ENCODE results near the gene ABHD4. TPM values are rescaled to one million over a fixed set of nuclear protein-coding genes. Genes with fewer than 3 reads are reported as not detected.

ABHD4 gene
- total and polyA plus RNA-seq, 10 of the 15 experiments (the other 5 are each of a cell fraction or from before 2014, with no cell fraction given) = 5.4 to 28.7 (median 10.8) TPM

DNA sequence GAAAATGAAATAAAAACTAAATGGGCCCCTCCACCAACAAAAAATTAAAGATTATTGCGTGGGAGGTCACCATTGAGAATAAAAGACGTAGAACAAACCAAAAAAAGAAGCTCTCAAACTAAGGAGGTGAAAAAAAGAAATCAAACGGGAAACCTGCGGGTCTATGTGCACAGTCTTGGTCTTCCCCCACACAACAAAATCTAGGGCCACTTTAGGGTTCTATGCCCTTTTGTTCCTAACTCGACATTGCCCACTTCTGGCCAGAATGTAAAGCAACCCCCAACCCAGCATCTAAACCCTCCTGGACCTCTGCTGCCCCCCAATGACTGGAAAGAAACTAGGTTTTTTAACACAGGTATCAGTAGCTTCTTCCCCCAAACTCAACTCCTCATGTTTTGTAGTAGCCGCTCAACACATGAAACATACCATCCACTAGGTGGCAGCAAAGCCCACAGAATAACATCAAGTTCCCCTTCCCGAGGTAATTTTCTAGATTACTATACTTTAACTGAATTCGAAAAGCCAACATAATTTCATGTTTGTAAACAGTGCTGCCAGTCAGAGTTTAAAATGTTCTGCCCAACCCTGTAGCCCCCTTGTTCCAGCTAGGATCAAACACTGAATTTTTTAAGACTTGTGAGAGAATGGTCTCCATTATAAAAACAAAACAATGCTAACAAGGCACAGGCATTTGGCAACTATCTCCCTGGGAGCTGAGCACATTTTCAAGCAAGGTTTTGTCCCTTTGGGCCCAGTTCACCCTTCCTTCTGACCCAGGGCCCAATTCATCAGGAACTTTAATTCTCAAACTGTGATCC lies 27.8 kb upstream of the ABHD4 start (continued):
- TF ChIP-seq, protein P1, sequence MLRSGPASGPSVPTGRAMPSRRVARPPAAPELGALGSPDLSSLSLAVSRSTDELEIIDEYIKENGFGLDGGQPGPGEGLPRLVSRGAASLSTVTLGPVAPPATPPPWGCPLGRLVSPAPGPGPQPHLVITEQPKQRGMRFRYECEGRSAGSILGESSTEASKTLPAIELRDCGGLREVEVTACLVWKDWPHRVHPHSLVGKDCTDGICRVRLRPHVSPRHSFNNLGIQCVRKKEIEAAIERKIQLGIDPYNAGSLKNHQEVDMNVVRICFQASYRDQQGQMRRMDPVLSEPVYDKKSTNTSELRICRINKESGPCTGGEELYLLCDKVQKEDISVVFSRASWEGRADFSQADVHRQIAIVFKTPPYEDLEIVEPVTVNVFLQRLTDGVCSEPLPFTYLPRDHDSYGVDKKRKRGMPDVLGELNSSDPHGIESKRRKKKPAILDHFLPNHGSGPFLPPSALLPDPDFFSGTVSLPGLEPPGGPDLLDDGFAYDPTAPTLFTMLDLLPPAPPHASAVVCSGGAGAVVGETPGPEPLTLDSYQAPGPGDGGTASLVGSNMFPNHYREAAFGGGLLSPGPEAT (IDR thresholded peaks at IDR 0.05; ENCODE audit: low read depth) = peak; percentile 81
- TF ChIP-seq, protein P2, sequence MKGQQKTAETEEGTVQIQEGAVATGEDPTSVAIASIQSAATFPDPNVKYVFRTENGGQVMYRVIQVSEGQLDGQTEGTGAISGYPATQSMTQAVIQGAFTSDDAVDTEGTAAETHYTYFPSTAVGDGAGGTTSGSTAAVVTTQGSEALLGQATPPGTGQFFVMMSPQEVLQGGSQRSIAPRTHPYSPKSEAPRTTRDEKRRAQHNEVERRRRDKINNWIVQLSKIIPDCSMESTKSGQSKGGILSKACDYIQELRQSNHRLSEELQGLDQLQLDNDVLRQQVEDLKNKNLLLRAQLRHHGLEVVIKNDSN (IDR thresholded peaks at IDR 0.05; ENCODE audit: borderline replicate concordance, extremely low read length, insufficient read depth, low read depth, low read length) = no peak
- TF ChIP-seq GATAD2B (conservative IDR thresholded peaks at IDR 0.05; ENCODE audit: low read depth) (0 out of 2 replicates have a peak, but pooled peaks have one; percentile 34), SMARCA5 (IDR thresholded peaks at IDR 0.05) (peak; percentile 93), TAF1 (IDR thresholded peaks at IDR 0.05; ENCODE audit: borderline replicate concordance, low read depth, low read length) (peak; percentile 74), ASH2L (IDR thresholded peaks at IDR 0.05; ENCODE audit: borderline replicate concordance, low read depth) (no peak), POU2F2 (IDR thresholded peaks at IDR 0.05; ENCODE audit: borderline replicate concordance, low read depth, low read length) (peak; percentile 94), JUNB (IDR thresholded peaks at IDR 0.05) (peak; percentile 29; the same call in 1 of the 2 replicates), RBBP5 (conservative IDR thresholded peaks at IDR 0.05) (no peak), NR2F1 (conservative IDR thresholded peaks at IDR 0.05) (peak; percentile 66), HCFC1 (IDR thresholded peaks at IDR 0.05; ENCODE audit: low read length) (peak; percentile 60), ZNF207 (IDR thresholded peaks at IDR 0.05; ENCODE audit: borderline replicate concordance) (peak; percentile 98), ESRRA (IDR thresholded peaks at IDR 0.05; ENCODE audit: low read length) (0 out of 2 replicates have a peak, but pooled peaks have one; percentile 5), SUZ12 (IDR thresholded peaks at IDR 0.05; ENCODE audit: unreplicated experiment) (no peak), SREBF1 (IDR thresholded peaks at IDR 0.05; ENCODE audit: low read length) (no peak), RUNX3 (IDR thresholded peaks at IDR 0.05; ENCODE audit: low read length) (peak; percentile 86), CBX5 (IDR thresholded peaks at IDR 0.05; ENCODE audit: low read depth) (peak; percentile 93), PAX5 (IDR thresholded peaks at IDR 0.05; ENCODE audit: borderline replicate concordance, low read depth, low read length) (peak; percentile 68)
- TF ChIP-seq, protein P3, sequence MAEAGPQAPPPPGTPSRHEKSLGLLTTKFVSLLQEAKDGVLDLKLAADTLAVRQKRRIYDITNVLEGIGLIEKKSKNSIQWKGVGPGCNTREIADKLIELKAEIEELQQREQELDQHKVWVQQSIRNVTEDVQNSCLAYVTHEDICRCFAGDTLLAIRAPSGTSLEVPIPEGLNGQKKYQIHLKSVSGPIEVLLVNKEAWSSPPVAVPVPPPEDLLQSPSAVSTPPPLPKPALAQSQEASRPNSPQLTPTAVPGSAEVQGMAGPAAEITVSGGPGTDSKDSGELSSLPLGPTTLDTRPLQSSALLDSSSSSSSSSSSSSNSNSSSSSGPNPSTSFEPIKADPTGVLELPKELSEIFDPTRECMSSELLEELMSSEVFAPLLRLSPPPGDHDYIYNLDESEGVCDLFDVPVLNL (IDR thresholded peaks at IDR 0.05; ENCODE audit: low read depth, low read length) = no peak
- TF ChIP-seq, protein P4, sequence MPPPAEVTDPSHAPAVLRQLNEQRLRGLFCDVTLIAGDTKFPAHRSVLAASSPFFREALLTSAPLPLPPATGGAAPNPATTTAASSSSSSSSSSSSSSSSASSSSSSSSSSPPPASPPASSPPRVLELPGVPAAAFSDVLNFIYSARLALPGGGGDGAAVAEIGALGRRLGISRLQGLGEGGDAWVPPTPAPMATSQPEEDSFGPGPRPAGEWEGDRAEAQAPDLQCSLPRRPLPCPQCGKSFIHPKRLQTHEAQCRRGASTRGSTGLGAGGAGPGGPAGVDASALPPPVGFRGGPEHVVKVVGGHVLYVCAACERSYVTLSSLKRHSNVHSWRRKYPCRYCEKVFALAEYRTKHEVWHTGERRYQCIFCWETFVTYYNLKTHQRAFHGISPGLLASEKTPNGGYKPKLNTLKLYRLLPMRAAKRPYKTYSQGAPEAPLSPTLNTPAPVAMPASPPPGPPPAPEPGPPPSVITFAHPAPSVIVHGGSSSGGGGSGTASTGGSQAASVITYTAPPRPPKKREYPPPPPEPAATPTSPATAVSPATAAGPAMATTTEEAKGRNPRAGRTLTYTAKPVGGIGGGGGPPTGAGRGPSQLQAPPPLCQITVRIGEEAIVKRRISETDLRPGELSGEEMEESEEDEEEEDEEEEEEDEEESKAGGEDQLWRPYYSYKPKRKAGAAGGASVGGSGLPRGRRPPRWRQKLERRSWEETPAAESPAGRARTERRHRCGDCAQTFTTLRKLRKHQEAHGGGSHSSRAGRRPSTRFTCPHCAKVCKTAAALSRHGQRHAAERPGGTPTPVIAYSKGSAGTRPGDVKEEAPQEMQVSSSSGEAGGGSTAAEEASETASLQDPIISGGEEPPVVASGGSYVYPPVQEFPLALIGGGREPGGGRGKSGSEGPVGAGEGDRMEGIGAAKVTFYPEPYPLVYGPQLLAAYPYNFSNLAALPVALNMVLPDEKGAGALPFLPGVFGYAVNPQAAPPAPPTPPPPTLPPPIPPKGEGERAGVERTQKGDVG (CRISPR knock-in tag; IDR thresholded peaks at IDR 0.05) = no peak
